HG03095 (cell line): ENCODE measurements around the gene AGTRAP.

Experiments used
- ATAC-seq: cut with Tn5 transposase; IDR thresholded peaks from one replicate; pipeline ENCODE4 v1.9.1; 2021; ENCODE audit warnings: moderate library complexity; ENCODE audit not compliant: unreplicated experiment

The AGTRAP gene

GRCh38 chr1:11731691-11732283 is 4.1 kb upstream of the AGTRAP start:
- no peak for ATAC-seq

GRCh38 chr1:11733306-11733705 is 2.6 kb upstream of the AGTRAP start:
- no peak for ATAC-seq

- ATAC-seq, result no peak
These were observed 444 bp upstream of the AGTRAP start for GRCh38 chr1:11735531-11735853.

GRCh38 chr1:11736746-11737639 is 1.1 kb downstream of the AGTRAP start:
- ATAC-seq, result no peak

- no peak for ATAC-seq
These were observed 2.2 kb downstream of the AGTRAP start for GRCh38 chr1:11738096-11738495.

- ATAC-seq, result no peak
These were observed 2.8 kb downstream of the AGTRAP start for GRCh38 chr1:11738783-11739182.

- no peak for ATAC-seq
These were observed 4.6 kb downstream of the AGTRAP start for GRCh38 chr1:11740258-11741192.

GRCh38 chr1:11741482-11741881 is 5.5 kb downstream of the AGTRAP start:
- no peak for ATAC-seq

- no peak for ATAC-seq
These were observed 6.1 kb downstream of the AGTRAP start for GRCh38 chr1:11741919-11742558.

GRCh38 chr1:11744287-11744686 is 8.4 kb downstream of the AGTRAP start:
- no peak for ATAC-seq

GRCh38 chr1:11746092-11746491 is 10.2 kb downstream of the AGTRAP start:
- ATAC-seq, result no peak

GRCh38 chr1:11746795-11747487 is 11.0 kb downstream of the AGTRAP start:
- ATAC-seq, result no peak

GRCh38 chr1:11748294-11749202 is 12.6 kb downstream of the AGTRAP start:
- no peak for ATAC-seq

- ATAC-seq, result no peak
These were observed 13.3 kb downstream of the AGTRAP start for GRCh38 chr1:11749203-11749689.

- ATAC-seq, result no peak
These were observed 14.1 kb downstream of the AGTRAP start for GRCh38 chr1:11749996-11750395.

- no peak for ATAC-seq
These were observed 15.2 kb downstream of the AGTRAP start for GRCh38 chr1:11751087-11751486.

- no peak for ATAC-seq
These were observed 16.6 kb downstream of the AGTRAP start for GRCh38 chr1:11752359-11753088.

GRCh38 chr1:11753555-11754208 is 17.7 kb downstream of the AGTRAP start:
- ATAC-seq, result no peak
